GM18517 (cell line): ENCODE data around the gene MRPS27.

Experiments used
- ATAC-seq: cut with Tn5 transposase; IDR thresholded peaks from one replicate; pipeline ENCODE4 v1.9.1; 2021; ENCODE audit warnings: mild to moderate bottlenecking, moderate library complexity; ENCODE audit not compliant: unreplicated experiment

Gene MRPS27

GRCh38 chr5:72234868-72235267, 85.2 kb downstream of the MRPS27 start:
- no peak for ATAC-seq

DNA sequence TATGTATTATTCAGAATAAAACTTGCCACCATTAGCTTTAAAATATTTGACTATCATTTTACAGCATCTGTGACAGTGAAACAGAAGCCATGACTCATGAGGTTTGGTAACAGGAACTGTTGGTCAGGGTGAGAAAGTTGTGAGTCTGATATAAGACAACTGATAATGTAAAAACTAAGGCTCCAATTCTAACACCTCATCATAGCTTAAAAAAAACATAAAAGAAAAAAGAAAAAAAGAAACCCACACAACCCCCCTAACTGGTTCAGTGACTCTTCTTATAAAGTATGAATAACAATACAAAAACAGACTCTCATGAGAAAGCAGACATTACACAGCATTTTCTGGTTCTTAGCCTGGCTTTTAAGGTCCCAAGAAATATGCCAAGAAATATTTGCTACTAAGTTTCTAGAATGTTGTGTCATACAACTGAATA, 85.8 kb downstream of the MRPS27 start:
- peak; percentile 93 for ATAC-seq

DNA sequence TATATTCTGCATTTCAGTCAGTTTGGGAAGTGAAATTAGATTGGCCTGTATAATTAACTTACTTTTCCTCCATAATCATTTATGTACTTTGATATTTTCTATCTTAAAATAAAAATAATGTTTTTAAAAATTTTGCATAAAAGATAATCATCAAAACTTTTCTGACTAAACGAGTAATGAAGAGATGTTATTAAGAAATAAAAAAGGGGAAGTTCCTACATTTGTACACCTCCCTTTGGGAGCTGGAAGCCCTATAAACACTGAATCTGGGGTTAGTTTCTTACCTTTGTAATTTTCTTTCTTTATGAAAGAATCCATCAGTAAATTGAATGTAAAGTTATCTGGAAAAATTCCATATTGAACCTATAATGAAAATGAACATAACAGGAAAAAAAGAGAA, 86.2 kb downstream of the MRPS27 start:
- no peak for ATAC-seq

- ATAC-seq: no peak
These were observed 87.2 kb downstream of the MRPS27 start for GRCh38 chr5:72232838-72233237.

DNA sequence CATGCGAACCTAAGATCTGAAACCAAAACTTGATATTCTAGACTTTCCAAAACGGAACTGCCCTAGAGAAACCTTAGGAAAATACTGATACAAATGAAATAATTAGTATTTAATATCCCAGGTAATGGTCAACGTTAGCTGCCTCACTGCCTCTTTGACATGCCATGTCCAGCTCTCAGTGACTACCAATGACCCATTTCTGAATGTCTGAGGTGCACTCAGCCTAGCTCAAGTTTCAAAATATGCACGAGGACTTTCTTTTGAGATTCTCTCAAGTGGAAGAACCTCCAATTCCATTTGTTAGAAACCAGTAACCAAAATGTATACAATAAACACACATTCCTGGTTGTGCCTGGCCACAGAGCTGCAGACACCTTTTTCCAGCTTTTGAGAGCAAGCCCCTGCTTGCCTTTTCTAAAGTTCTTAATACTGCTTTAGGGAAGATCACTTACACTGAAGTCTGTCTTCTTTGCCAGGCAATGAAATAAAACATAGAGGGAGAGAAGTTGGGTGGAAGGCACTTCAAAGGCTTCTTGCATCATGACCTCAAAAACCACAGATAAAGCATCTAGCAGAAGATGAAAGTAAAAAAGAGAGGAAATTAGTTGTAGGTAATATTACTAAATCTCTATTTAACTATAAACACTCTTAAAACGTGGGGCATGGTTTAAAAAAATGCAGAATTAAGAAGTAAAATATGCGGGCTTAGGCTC, 87.9 kb downstream of the MRPS27 start:
- no peak for ATAC-seq

DNA sequence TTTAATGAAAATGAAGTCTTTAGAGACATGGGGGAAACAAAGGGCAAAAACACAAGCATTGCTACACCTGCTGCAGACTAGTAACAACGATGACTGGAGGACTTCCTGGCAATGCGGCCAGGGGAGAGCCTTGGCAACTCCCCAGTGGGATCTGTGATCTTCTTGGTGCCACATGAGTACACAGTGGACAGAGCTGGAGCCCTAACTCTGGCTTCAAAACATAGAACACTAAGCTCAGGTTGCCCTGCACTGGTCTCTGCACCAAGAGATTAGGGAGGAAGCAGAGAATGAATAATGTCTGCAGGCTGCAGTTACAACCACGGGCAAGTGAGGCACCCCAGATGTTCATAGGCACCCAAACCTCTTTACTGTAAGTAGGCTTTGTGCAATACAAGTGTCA, 91.1 kb downstream of the MRPS27 start:
- no peak for ATAC-seq

- no peak for ATAC-seq
These were observed 93.1 kb downstream of the MRPS27 start for GRCh38 chr5:72226950-72227349.

- ATAC-seq: no peak
These were observed 94.3 kb downstream of the MRPS27 start for GRCh38 chr5:72225741-72226140.

- ATAC-seq: no peak
These were observed 95.0 kb downstream of the MRPS27 start for GRCh38 chr5:72224946-72225463.

DNA sequence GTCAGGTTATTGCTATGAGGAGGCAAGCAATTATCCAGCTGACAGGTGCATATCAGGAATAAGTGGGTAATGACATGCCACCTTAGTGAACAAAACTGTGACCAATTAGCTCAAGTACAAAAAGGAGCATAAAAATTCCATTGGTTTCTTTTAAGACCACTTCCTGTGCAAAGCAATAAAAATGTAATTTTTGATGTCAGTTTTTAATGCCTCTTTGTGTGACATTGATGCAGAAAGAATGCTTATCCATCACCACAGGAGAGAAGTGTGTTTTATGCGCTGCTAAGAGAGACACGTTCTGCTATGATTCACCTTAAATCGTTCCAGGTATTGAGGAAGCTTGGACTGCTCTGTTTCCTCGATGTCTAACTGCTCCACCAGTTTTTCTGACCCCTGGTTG, 96.7 kb downstream of the MRPS27 start:
- ATAC-seq: no peak

GRCh38 chr5:72222521-72222920, 97.5 kb downstream of the MRPS27 start:
- ATAC-seq: no peak

DNA sequence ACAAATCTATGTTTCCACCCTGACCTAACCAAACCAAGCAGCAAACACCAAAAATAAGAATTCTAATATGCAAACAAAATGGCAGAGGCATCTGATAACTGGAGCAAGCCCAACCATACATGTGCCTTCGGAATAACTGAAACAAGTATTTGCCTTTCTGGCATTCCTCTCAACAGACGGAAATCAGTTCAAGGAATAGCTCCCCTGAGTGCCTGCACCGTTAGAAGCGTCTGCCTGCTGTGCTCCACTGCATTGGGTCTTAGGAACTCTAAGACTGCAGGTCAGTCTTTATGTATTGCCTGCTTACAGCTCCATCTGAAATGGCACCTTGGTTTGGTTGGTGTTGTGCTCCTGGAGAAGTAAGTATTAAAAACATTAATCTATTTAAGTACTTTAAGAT, 98.5 kb downstream of the MRPS27 start:
- ATAC-seq: no peak

GRCh38 chr5:72221099-72221498, 98.9 kb downstream of the MRPS27 start:
- ATAC-seq: no peak

GRCh38 chr5:72216756-72217155, 103.3 kb downstream of the MRPS27 start:
- ATAC-seq: no peak

- no peak for ATAC-seq
These were observed 105.9 kb downstream of the MRPS27 start for GRCh38 chr5:72214168-72214567.

GRCh38 chr5:72213482-72213881, 106.6 kb downstream of the MRPS27 start:
- no peak for ATAC-seq

GRCh38 chr5:72212171-72212570, 107.9 kb downstream of the MRPS27 start:
- no peak for ATAC-seq

DNA sequence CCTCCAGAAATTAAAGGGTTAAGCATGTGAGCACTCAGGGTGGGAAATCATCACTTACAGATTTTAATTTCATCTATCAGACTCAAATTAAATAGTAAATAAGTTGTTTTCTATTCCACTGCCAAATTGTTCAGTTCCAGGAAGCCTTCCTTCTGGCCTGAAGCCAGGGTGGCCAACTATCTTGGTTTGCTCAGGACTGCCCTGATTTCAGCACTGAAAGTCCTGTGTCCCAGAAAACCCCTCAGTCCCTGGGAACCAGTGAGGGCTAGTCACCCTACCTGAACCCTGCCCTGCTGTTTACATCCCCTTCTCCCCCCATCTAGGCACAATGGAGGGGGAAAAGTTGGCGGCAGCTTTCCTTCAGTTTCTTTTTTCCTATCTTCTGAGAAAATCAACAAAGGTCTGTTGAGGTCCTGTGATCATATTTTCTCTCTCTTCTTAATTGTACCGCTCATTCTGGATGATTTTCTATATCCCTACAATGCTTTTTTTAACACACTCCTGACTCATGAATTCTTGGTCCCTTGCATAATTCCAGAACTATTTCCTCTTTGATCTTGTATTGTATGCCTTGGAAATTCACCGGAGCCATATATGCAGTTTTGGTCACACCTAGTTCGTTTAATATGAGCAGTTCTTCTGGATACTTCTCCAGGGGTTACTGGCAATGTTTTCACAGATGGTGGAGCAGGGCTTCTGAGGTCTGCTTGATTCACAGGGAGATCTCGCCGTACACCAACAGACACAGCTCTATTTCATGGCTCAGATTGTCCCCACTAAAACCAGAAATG, 109.0 kb downstream of the MRPS27 start:
- no peak for ATAC-seq

DNA sequence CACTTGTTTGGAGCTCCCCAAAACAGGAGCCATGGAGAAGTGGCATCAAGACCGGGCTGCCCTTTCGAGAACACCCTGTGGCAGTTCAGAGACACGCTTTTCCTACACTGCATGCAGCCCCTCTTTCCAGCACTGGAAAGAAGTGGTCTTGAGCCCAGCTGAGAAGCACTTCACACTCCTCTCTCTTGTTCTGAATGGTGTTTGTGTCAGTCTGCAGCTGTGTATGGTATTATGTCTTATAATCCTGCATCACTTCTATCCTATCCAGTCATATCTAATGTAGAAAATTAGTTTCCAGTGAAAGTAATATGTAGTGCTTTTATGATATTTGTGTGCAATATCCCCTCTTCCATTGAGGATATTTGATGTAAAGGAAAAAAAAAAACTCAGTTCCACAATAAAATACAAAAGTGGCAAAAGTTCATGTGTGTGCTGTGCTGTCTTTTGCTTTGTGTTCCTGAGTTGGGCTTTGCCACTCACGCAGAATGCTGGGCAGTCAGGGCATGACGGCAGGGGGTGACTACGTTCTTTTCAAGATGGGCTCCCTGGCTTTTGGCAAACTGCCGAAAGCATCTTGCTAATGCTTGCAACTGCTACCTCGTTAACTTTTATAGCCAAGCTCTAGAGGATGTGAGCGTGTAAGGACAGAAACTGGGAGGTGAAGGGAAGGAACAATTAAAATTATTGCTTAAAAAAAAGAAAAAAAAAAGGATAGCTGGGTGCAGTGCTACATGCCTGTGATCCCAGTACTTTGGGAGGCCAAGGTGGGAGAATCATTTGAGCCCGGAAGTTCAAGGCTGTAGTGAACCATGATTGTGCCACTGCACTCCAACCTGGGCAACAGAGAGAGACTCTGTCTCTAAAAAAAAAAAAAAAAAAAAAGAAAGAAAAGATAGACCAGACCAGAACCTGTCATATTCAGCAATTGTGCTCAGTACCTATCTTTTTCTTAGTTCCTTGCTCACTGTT, 110.6 kb downstream of the MRPS27 start:
- no peak for ATAC-seq

DNA sequence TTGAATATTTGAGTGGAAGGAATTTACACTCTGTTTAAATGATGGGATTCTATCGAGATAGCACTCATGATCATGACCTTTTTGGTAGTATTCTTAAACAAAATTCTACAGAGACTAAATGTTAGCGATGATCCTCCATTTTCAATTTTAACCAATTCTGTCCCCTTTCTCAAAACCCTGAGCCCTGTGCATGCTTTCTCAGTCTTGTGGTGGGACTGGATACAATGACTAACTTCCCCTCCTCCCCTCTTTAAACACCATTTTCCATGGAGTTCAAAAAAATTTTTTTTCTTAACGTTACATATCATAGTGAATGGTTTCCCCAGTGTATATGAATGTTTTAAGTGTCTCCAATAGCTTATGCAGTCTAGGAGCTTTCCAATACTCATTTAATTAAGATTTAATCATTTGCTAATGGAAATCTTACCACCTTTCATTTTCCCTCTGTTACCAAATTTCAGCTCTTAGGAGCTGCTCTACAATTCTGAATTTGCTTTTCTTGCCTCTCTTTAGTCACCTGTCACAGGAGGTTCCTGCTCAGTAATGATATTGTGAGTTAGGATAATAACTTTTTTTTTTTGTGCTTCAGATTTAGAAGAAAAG, 111.6 kb downstream of the MRPS27 start:
- no peak for ATAC-seq

DNA sequence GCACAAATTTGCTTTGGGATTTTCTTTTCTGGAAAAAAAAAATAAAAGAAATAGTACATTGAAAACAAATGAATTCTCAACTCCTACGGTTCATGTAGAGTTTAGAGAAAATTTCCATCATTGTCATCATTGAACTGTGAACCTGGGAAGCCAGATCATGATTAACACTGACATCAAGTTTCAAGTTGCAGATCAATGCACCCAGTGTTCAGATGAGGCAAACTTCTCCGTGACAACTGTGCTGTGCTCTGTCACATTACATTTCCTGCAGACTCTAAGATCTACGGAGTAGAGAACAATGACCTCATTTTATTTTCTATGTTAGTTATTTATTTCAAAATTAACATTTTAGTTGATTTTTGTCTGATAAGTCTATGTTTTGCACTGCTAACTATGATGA, 113.0 kb downstream of the MRPS27 start:
- ATAC-seq: no peak
